G401 (cell line): Measurements from ENCODE around the gene ZGLP1. TPM values are rescaled to one million over a fixed set of nuclear protein-coding genes. Genes with fewer than 3 reads are reported as not detected.

Source experiments
- DNase-seq: peaks from one replicate; pipeline ENCODE4 v3.0.0-alpha.2; 2015; ENCODE audit warnings: low spot score
- in situ Hi-C: cut with HindIII; loops from 2 replicates; pipeline ENCODE4 v1.10.0; 2016; ENCODE audit warnings: low sequenced_read_pairs, mixed read lengths
- total RNA-seq: library from RNA; depleted of rRNA; stranded (reverse); fragments of >200 nt; shearing (Covaris generic); gene quantifications from 2 replicates; pipeline ENCODE4 v1.2.3, GENCODE V29; 2014

The ZGLP1 gene
- total RNA-seq, 1 experiment from 2014 or later = 1.6 TPM

GRCh38 chr19:10299545-10300458, 9.8 kb downstream of the ZGLP1 start:
- in situ Hi-C loops = no loop called here
- no peak for DNase-seq

GRCh38 chr19:10295847-10296591, 13.6 kb downstream of the ZGLP1 start:
- in situ Hi-C loops = no loop called here
- no peak for DNase-seq

- no peak for DNase-seq
- in situ Hi-C loops = no loop called here
Measured at GRCh38 chr19:10295305-10295846, 14.2 kb downstream of the ZGLP1 start.

- DNase-seq = no peak
- in situ Hi-C loops = no loop called here
Measured at GRCh38 chr19:10294368-10294697, 15.3 kb downstream of the ZGLP1 start.

- DNase-seq = no peak
- in situ Hi-C loops = no loop called here
Measured at GRCh38 chr19:10293637-10294367, 15.8 kb downstream of the ZGLP1 start.

- no peak for DNase-seq
- in situ Hi-C loops = no loop called here
Measured at GRCh38 chr19:10292789-10293636, 16.6 kb downstream of the ZGLP1 start.

GRCh38 chr19:10292206-10292788, 17.3 kb downstream of the ZGLP1 start:
- in situ Hi-C loops = no loop called here
- DNase-seq = no peak

GRCh38 chr19:10291554-10292205, 17.9 kb downstream of the ZGLP1 start:
- in situ Hi-C loops = no loop called here
- no peak for DNase-seq

GRCh38 chr19:10290876-10291553, 18.6 kb downstream of the ZGLP1 start:
- no peak for DNase-seq
- in situ Hi-C loops = no loop called here

- in situ Hi-C loops = no loop called here
- DNase-seq = no peak
Measured at GRCh38 chr19:10290357-10290875, 19.2 kb downstream of the ZGLP1 start.

GRCh38 chr19:10289836-10290356, 19.7 kb downstream of the ZGLP1 start, which contains the start of gene ICAM5:
TSS of gene ICAM5 (plus strand) at chr19:10289952. CDS start at chr19:10290044, 92 bp downstream.
- no peak for DNase-seq
- in situ Hi-C loops = no loop called here

GRCh38 chr19:10289167-10289835, 20.3 kb downstream of the ZGLP1 start:
- peak; percentile 43 for DNase-seq
- in situ Hi-C loops = no loop called here

GRCh38 chr19:10288662-10289166, 20.9 kb downstream of the ZGLP1 start:
- in situ Hi-C loops = no loop called here
- peak; percentile 48 for DNase-seq

GRCh38 chr19:10286803-10287737, 22.5 kb downstream of the ZGLP1 start, which contains the start of gene ICAM4:
TSS of gene ICAM4 (plus strand) at chr19:10286955. CDS start at chr19:10287013, 58 bp downstream.
- in situ Hi-C loops = no loop called here
- DNase-seq = no peak

- in situ Hi-C loops = no loop called here
- DNase-seq = no peak
Measured at GRCh38 chr19:10285393-10285792, 24.2 kb downstream of the ZGLP1 start.
